CD8-positive, alpha-beta memory T cell (primary cell): Measurements from ENCODE around the gene HDAC9. TPM values are rescaled to one million over a fixed set of nuclear protein-coding genes. Genes with fewer than 3 reads are reported as not detected.

ENCODE experiments used
- CTCF ChIA-PET: fragments of 350-600 bp; sonication (Branson Sonifier 250); formaldehyde crosslinking; loops from one replicate; lab custom pipeline; 2021; ENCODE audit warnings: antibody characterized with exemption; lab: Charles Lee
- POLR2A ChIA-PET: fragments of 350-600 bp; sonication (Branson Sonifier 250); formaldehyde crosslinking; loops from one replicate; lab custom pipeline; 2021; ENCODE audit warnings: antibody characterized with exemption; lab: Charles Lee
- DNase-seq, 5 donors: peaks; one replicate each; pipeline versions ENCODE4 v3.0.0 to v3.0.0-alpha.2; 2020 to 2022; ENCODE audit warnings: mixed read lengths in 1 of 5
- H3K27ac ChIP-seq: one replicate; pipeline ENCODE4 v1.7.0; 2013; ENCODE audit warnings: low read depth, mild to moderate bottlenecking, low read length, moderate library complexity
- H3K27me3 ChIP-seq: 2 replicates; pipeline ENCODE4 v1.7.0; 2013; ENCODE audit warnings: low read length, mild to moderate bottlenecking; ENCODE audit not compliant: insufficient read depth, poor library complexity, severe bottlenecking
- H3K36me3 ChIP-seq: 2 replicates; pipeline ENCODE4 v1.7.0; 2013; ENCODE audit warnings: mild to moderate bottlenecking, low read length, moderate library complexity; ENCODE audit not compliant: insufficient read depth
- H3K4me1 ChIP-seq: 2 replicates; pipeline ENCODE4 v1.7.0; 2013; ENCODE audit warnings: mild to moderate bottlenecking, low read length, moderate library complexity; ENCODE audit not compliant: insufficient read depth
- H3K4me3 ChIP-seq: 2 replicates; pipeline ENCODE4 v1.7.0; 2013; ENCODE audit warnings: mild to moderate bottlenecking, low read length
- H3K9me3 ChIP-seq: 2 replicates; pipeline ENCODE4 v1.7.0; 2013; ENCODE audit warnings: mild to moderate bottlenecking, low read length
- H3K27ac Mint-ChIP-seq, 8 donors: one replicate each; pipeline ENCODE4 v1.8.0; 2020 to 2021; ENCODE audit warnings: mixed read lengths in 8 of 8, mild to moderate bottlenecking in 6 of 8, inconsistent platforms in 3 of 8, moderate library complexity in 3 of 8
- H3K27me3 Mint-ChIP-seq, 2 donors: one replicate each; pipeline ENCODE4 v1.8.0; 2020 to 2021; ENCODE audit warnings: mixed read lengths in 2 of 2, mild to moderate bottlenecking in 1 of 2, moderate library complexity in 1 of 2
- H3K36me3 Mint-ChIP-seq, 3 donors: one replicate each; pipeline ENCODE4 v1.8.0; 2020 to 2021; ENCODE audit warnings: mixed read lengths in 3 of 3, inconsistent platforms in 1 of 3, mild to moderate bottlenecking in 1 of 3
- H3K4me1 Mint-ChIP-seq, 3 donors: one replicate each; pipeline ENCODE4 v1.8.0; 2020 to 2021; ENCODE audit warnings: mixed read lengths in 3 of 3, inconsistent platforms in 1 of 3, mild to moderate bottlenecking in 1 of 3
- H3K4me3 Mint-ChIP-seq, 7 donors: one replicate each; pipeline ENCODE4 v1.8.0; 2020 to 2021; ENCODE audit warnings: mixed read lengths in 7 of 7, mild to moderate bottlenecking in 6 of 7, moderate library complexity in 4 of 7, inconsistent platforms in 2 of 7
- H3K9me3 Mint-ChIP-seq, 5 donors: one replicate each; pipeline ENCODE4 v1.8.0; 2020 to 2022; ENCODE audit warnings: mixed read lengths in 5 of 5, mild to moderate bottlenecking in 3 of 5, moderate library complexity in 2 of 5, inconsistent platforms in 1 of 5
- polyA plus RNA-seq: library from polyadenylated mRNA; unstranded; fragments of 300-500 nt; fragmentation: Illumina TruSeq; gene quantifications from one replicate; pipeline ENCODE4 v1.2.3, GENCODE V29; 2021
- total RNA-seq, 2 experiments: library from RNA; stranded (reverse); gene quantifications; one replicate each; pipeline ENCODE4 v1.2.3, GENCODE V29; 2021

The HDAC9 gene
- total and polyA plus RNA-seq, 3 experiments from 2014 or later, result 2.5 to 5.0 (median 3.2) TPM

GRCh38 chr7:18815261-18815960, 319.9 kb downstream of the HDAC9 start:
- no peak overlapping the region for H3K4me3 Mint-ChIP-seq
- H3K27ac ChIP-seq, result no peak overlapping the region
- H3K27ac Mint-ChIP-seq, result no peak overlapping the region
- H3K9me3 Mint-ChIP-seq, result peaks cover 3 to 17% (median 6%) of the 10 kb centered on the region in 5 donors
- no peaks in the 10 kb centered on the region for H3K36me3 ChIP-seq
- CTCF ChIA-PET, result no interaction called here
- H3K4me1 ChIP-seq, result no peaks in the 10 kb centered on the region
- H3K9me3 ChIP-seq, result no peaks in the 10 kb centered on the region
- POLR2A ChIA-PET, result no interaction called here
- H3K27me3 Mint-ChIP-seq, result no peaks in the 10 kb centered on the region
- H3K27me3 ChIP-seq, result no peaks in the 10 kb centered on the region
- no peak overlapping the region for H3K4me3 ChIP-seq
- no peaks in the 10 kb centered on the region for H3K4me1 Mint-ChIP-seq
- no peak for DNase-seq
- H3K36me3 Mint-ChIP-seq, result no peaks in the 10 kb centered on the region

GRCh38 chr7:18820981-18821380, 325.4 kb downstream of the HDAC9 start:
- CTCF ChIA-PET, result no interaction called here
- no peak overlapping the region for H3K27ac ChIP-seq
- H3K9me3 ChIP-seq, result no peaks in the 10 kb centered on the region
- no peaks in the 10 kb centered on the region for H3K4me1 Mint-ChIP-seq
- peaks cover 0 to 3% (median 2%) of the 10 kb centered on the region in 5 donors for H3K9me3 Mint-ChIP-seq
- no peaks in the 10 kb centered on the region for H3K27me3 ChIP-seq
- H3K27me3 Mint-ChIP-seq, result peaks cover 0 to 2% of the 10 kb centered on the region in 2 donors
- no peaks in the 10 kb centered on the region for H3K4me1 ChIP-seq
- no peak overlapping the region for H3K27ac Mint-ChIP-seq
- H3K4me3 Mint-ChIP-seq, result no peak overlapping the region
- H3K4me3 ChIP-seq, result no peak overlapping the region
- DNase-seq, result no peak
- H3K36me3 ChIP-seq, result no peaks in the 10 kb centered on the region
- no peaks in the 10 kb centered on the region for H3K36me3 Mint-ChIP-seq
- POLR2A ChIA-PET, result no interaction called here

GRCh38 chr7:18821554-18821953, 326.0 kb downstream of the HDAC9 start:
- no peak for DNase-seq
- Mint-ChIP-seq H3K4me3 (no peak overlapping the region), H3K9me3 (peaks cover 0 to 2% (median under 1%) of the 10 kb centered on the region in 5 donors), H3K27me3 (peaks cover 0 to 2% of the 10 kb centered on the region in 2 donors), H3K4me1 (no peaks in the 10 kb centered on the region), H3K27ac (no peak overlapping the region), H3K36me3 (no peaks in the 10 kb centered on the region)
- Histone ChIP-seq H3K4me1 (no peaks in the 10 kb centered on the region), H3K36me3 (no peaks in the 10 kb centered on the region), H3K4me3 (no peak overlapping the region), H3K27me3 (no peaks in the 10 kb centered on the region), H3K9me3 (no peaks in the 10 kb centered on the region), H3K27ac (no peak overlapping the region)
- POLR2A ChIA-PET, result no interaction called here
- CTCF ChIA-PET, result no interaction called here

- no peak overlapping the region for H3K27ac ChIP-seq
- H3K9me3 ChIP-seq, result no peaks in the 10 kb centered on the region
- no peaks in the 10 kb centered on the region for H3K36me3 ChIP-seq
- Mint-ChIP-seq H3K4me3 (no peak overlapping the region), H3K4me1 (no peaks in the 10 kb centered on the region), H3K27ac (no peak overlapping the region), H3K27me3 (peaks cover 0 to 2% of the 10 kb centered on the region in 2 donors), H3K36me3 (no peaks in the 10 kb centered on the region), H3K9me3 (peaks cover 0 to 2% (median 0%) of the 10 kb centered on the region in 5 donors)
- H3K27me3 ChIP-seq, result no peaks in the 10 kb centered on the region
- CTCF ChIA-PET, result no interaction called here
- DNase-seq, result no peak
- no peaks in the 10 kb centered on the region for H3K4me1 ChIP-seq
- no peak overlapping the region for H3K4me3 ChIP-seq
- POLR2A ChIA-PET, result no interaction called here
Measured at GRCh38 chr7:18824157-18824556, 328.6 kb downstream of the HDAC9 start.

GRCh38 chr7:18828260-18828993, 332.9 kb downstream of the HDAC9 start:
- H3K4me3 Mint-ChIP-seq, result no peak overlapping the region
- H3K27ac Mint-ChIP-seq, result no peak overlapping the region
- ChIA-PET CTCF (no interaction called here), POLR2A (no interaction called here)
- no peaks in the 10 kb centered on the region for H3K27me3 ChIP-seq
- H3K4me1 ChIP-seq, result no peaks in the 10 kb centered on the region
- no peak overlapping the region for H3K4me3 ChIP-seq
- H3K27me3 Mint-ChIP-seq, result no peaks in the 10 kb centered on the region
- H3K27ac ChIP-seq, result no peak overlapping the region
- no peaks in the 10 kb centered on the region for H3K36me3 Mint-ChIP-seq
- no peaks in the 10 kb centered on the region for H3K4me1 Mint-ChIP-seq
- H3K9me3 Mint-ChIP-seq, result peaks cover 0 to 3% (median 0%) of the 10 kb centered on the region in 5 donors
- no peaks in the 10 kb centered on the region for H3K9me3 ChIP-seq
- H3K36me3 ChIP-seq, result no peaks in the 10 kb centered on the region
- no peak for DNase-seq

GRCh38 chr7:18828994-18829857, 333.7 kb downstream of the HDAC9 start:
- Mint-ChIP-seq H3K36me3 (no peaks in the 10 kb centered on the region), H3K27me3 (no peaks in the 10 kb centered on the region), H3K4me1 (no peaks in the 10 kb centered on the region), H3K4me3 (no peak overlapping the region), H3K9me3 (peaks cover 0 to 3% (median 0%) of the 10 kb centered on the region in 5 donors), H3K27ac (no peak overlapping the region)
- Histone ChIP-seq H3K4me3 (no peak overlapping the region), H3K27me3 (no peaks in the 10 kb centered on the region), H3K27ac (no peak overlapping the region), H3K4me1 (no peaks in the 10 kb centered on the region), H3K36me3 (no peaks in the 10 kb centered on the region), H3K9me3 (no peaks in the 10 kb centered on the region)
- ChIA-PET POLR2A (no interaction called here), CTCF (no interaction called here)
- no peak for DNase-seq

- H3K36me3 ChIP-seq, result no peaks in the 10 kb centered on the region
Measured at GRCh38 chr7:18829858-18830285, 334.3 kb downstream of the HDAC9 start.

More at GRCh38 chr7:18829858-18830285, 334.3 kb downstream of the HDAC9 start:
- Mint-ChIP-seq H3K27me3 (no peaks in the 10 kb centered on the region), H3K9me3 (peaks cover 0 to 3% (median 0%) of the 10 kb centered on the region in 5 donors), H3K36me3 (no peaks in the 10 kb centered on the region), H3K4me3 (no peak overlapping the region), H3K4me1 (no peaks in the 10 kb centered on the region), H3K27ac (no peak overlapping the region)
- ChIA-PET CTCF (no interaction called here), POLR2A (no interaction called here)
- Histone ChIP-seq H3K27me3 (no peaks in the 10 kb centered on the region), H3K4me1 (no peaks in the 10 kb centered on the region), H3K9me3 (no peaks in the 10 kb centered on the region), H3K27ac (no peak overlapping the region), H3K4me3 (no peak overlapping the region)
- no peak for DNase-seq
